NCI-H1105 (cell line): ENCODE results near the gene SYT2.
"Not testable (repeated sequence)": the region's sequence is repeated elsewhere in the genome, so short reads cannot be mapped to it uniquely, and the experiment has no call there.

Experiments
- DNase-seq: peaks from one replicate; lab custom pipeline; 2025; lab: John Stamatoyannopoulos, UW

Gene SYT2

DNA sequence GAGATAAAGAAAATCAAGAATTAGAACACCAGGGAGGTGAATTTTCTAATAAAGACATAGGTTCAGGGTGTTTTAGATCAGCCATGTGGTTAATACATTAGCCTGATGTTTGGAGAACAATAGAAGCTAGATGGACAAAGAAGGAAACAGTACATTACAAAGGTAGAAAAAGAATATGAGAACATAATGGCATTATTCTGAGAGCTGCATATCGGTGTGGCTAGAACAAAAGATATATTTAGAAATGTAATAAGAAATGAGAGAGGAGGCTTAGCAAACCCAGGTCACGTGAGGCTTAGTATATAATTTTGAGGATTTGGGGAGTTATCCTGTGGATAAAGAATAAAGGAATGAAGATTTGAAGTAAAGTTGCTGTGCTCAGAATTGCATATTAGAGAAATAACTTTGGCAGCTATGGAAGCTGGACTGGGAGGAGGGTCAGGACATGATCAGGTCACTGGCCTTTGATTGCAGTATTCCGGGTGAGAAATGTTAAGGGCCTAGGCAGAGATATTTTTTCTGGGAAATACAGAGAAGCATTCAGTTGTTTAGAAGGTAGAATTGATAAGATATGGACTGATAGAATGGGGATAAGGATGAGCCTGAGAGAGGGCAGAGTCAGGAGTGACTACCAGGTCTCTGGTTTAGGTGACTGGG, 164.5 kb downstream of the SYT2 start:
- DNase-seq, result not testable (repeated sequence)

DNA sequence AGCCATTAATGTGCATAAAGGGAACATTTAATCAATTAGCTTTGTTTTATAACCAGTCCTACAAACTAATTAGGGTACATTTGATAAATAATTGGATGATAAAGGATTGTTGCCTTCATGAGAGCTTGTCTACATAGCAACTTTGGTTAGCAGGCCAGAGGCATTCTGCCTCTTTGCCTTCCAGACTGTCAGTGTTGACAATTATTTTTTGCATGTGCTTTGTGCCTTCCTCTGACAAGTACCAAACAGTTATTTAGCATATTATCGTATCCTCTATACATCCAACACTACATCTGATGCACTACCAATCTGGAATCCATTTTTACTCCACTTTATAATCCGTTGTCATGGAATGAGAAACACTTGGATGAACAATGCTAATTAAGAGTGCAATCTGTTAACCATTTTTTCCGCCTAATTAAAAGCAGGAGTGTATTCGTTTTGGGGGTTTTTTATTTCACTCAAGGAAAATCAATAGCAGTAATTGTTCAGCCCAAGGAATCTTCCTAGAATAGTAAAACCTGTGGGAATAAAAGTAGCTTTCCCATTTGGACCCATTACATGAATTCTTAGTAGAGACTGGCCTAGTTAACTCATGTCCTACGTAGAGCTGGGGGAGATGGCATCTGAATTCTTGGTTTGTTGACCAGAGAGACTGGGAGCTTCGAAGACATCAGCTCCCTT, 165.3 kb downstream of the SYT2 start:
- not testable (repeated sequence) for DNase-seq

DNA sequence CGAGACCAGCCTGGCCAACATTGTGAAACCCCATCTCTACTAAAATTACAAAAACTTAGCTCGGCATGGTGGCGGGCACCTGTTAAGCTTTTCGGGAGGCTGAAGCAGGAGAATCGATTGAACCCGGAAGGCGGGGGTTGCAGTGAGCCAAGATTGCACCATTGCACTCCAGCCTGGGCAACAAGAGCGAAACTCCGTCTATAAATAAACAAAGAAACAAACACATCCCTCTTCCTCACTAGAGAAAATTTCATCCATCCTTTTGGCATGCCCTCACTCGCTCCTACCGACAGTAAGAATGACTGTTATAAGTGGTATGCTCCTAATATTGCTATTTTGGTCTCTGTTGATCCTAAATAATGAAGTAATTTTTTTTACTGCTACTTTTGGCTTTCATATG, 166.7 kb downstream of the SYT2 start:
- DNase-seq, result not testable (repeated sequence)

DNA sequence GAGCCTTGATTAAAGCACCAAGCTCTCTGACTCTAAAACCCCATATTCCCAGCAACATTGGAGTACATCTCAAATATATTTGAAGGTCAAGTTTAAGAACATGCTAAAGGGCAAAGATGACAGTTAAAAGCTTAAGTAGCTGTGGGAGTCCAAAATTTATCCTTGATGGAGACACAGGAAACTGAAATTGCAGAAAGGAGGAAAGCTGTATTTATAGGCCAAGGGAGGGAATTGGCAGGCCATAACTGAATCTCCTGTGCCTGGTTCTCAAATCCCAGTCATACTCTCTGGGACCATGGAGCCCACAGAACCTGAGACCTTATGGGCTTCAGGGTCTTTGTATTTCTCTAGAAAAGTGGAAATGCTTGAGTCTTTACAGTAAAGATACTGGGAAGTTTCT, 167.8 kb downstream of the SYT2 start:
- not testable (repeated sequence) for DNase-seq

DNA sequence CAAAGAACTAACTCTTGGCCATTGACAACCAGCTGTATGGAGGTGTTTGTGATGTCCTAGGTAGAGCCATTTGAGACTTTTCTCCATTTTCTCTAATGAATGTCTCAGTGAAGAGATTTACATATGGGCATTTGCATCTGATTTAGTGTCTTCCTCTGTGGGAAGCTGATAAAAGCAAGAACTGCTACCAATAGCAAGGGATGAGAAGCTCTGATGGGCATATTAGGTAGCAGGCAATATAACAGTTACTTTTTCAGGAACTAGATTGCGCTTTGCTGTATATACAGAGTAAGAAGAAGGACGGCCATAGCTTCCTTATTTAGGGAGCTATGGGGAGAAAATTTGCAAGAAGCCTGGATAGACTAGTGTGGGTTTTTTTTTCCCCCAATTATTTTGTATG, 169.4 kb downstream of the SYT2 start:
- DNase-seq, result not testable (repeated sequence)
